ENCODE measurements around the gene MYO3B. TPM values are rescaled to one million over a fixed set of nuclear protein-coding genes. Genes with fewer than 3 reads are reported as not detected.
A peak's percentile ranks its signal among the peaks of the same experiment; 100 is the strongest.

Gene MYO3B
- total and polyA plus RNA-seq, 11 donors: 0.09 to 0.19 (median 0.10) TPM; not detected in 8

DNA sequence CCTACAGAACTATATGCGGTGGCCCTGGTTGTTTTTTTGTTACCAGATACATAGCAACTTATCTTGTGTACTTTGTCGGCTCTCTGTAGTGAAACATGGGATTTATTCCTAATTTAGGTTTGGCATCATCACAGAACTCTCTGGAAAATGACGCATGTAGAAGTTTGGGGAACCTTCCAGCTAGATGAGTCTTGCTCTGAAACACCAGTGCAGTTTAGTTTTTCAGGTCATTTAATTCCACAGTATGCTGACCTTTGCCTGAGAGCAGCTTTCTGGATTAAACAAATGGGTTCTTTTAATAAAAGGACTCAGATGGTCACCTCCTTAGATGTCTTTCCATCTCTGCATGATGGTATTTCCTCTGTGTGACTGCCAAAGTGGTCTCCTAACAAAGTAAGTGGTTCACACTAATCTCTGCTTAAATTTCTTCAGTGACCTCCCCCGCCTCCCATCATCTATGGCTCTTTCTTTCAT is 39.9 kb downstream of the MYO3B start:
- Histone ChIP-seq H3K4me3 (no peak overlapping the region), H3K27me3 (no peaks in the 10 kb centered on the region), H3K27ac (peak overlapping the region in 1 of 12 donors; percentile 45), H3K36me3 (no peaks in the 10 kb centered on the region), H3K4me1 (peaks cover 0 to 22% (median 0%) of the 10 kb centered on the region in 12 donors), H3K9me3 (no peaks in the 10 kb centered on the region)
- peak in 2 of 4 donors; percentile 45 to 60 for ATAC-seq
- WGBS, 4 donors: 84 to 88% (median 88%) methylated on average over 4 of the region's 4 CpGs
- TF ChIP-seq POLR2A (IDR thresholded peaks at IDR 0.05): no peak
- TF ChIP-seq, protein P1, sequence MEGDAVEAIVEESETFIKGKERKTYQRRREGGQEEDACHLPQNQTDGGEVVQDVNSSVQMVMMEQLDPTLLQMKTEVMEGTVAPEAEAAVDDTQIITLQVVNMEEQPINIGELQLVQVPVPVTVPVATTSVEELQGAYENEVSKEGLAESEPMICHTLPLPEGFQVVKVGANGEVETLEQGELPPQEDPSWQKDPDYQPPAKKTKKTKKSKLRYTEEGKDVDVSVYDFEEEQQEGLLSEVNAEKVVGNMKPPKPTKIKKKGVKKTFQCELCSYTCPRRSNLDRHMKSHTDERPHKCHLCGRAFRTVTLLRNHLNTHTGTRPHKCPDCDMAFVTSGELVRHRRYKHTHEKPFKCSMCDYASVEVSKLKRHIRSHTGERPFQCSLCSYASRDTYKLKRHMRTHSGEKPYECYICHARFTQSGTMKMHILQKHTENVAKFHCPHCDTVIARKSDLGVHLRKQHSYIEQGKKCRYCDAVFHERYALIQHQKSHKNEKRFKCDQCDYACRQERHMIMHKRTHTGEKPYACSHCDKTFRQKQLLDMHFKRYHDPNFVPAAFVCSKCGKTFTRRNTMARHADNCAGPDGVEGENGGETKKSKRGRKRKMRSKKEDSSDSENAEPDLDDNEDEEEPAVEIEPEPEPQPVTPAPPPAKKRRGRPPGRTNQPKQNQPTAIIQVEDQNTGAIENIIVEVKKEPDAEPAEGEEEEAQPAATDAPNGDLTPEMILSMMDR (IDR thresholded peaks at IDR 0.05): no peak
- intact Hi-C loops (cut with DNase I): no loop called here
- DNase-seq: no peak

DNA sequence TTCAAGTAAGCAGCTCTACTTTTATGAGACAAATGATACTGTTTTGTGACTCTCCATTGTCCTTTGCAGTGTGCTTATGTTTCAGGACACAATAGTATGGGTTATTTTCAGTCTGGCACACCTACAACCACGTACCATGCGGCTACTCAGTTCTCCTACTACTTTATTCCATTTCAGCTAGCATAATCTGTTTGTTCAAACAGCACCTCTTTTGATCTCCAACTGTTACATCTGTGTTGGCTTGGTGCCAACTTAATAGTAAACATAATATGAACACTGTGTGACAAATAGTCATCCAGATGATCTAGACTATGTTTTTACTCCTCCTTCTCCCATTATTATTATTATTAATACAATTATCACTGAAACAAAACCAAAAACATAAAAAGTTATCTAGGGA is 40.5 kb downstream of the MYO3B start:
- Histone ChIP-seq H3K9me3 (no peaks in the 10 kb centered on the region), H3K4me1 (peaks cover 0 to 19% (median 0%) of the 10 kb centered on the region in 12 donors), H3K36me3 (no peaks in the 10 kb centered on the region), H3K27ac (no peak overlapping the region), H3K27me3 (no peaks in the 10 kb centered on the region), H3K4me3 (no peak overlapping the region)
- ATAC-seq: no peak
- no peak for DNase-seq
- no peak for TF ChIP-seq POLR2A (IDR thresholded peaks at IDR 0.05)
- TF ChIP-seq, protein P1 (IDR thresholded peaks at IDR 0.05): no peak
- intact Hi-C loops (cut with DNase I): no loop called here
- 74 to 95% (median 86%) methylated on average over 2 of the region's 2 CpGs for WGBS, 4 donors

DNA sequence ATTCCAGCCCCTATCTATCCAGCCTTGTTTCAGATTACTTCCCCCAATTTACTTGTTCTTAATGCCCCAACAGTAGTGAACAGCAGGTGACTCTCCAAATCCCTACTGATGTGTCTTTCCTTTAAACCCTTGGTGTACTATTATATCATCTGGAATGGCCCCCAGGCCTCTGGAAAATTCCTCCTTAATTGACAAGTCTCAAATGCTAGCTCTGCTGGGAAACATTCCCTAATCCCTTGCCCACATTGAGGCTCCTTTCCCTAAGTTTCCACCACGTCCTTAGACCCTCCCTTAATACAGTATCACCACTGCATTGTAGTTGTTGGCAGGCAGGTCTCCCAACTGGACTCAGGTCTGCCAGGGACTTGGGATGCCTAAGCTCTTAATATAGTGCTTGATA is 41.0 kb downstream of the MYO3B start:
- Histone ChIP-seq H3K36me3 (no peaks in the 10 kb centered on the region), H3K27me3 (no peaks in the 10 kb centered on the region), H3K27ac (no peak overlapping the region), H3K4me3 (no peak overlapping the region), H3K4me1 (peaks cover 0 to 20% (median 0%) of the 10 kb centered on the region in 12 donors), H3K9me3 (no peaks in the 10 kb centered on the region)
- TF ChIP-seq, protein P1 (IDR thresholded peaks at IDR 0.05): no peak
- TF ChIP-seq POLR2A (IDR thresholded peaks at IDR 0.05): no peak
- WGBS, 4 donors: 71 to 80% (median 73%) methylated on average over 1 of the region's 1 CpG
- ATAC-seq: no peak
- no peak for DNase-seq
- intact Hi-C loops (cut with DNase I): no loop called here

DNA sequence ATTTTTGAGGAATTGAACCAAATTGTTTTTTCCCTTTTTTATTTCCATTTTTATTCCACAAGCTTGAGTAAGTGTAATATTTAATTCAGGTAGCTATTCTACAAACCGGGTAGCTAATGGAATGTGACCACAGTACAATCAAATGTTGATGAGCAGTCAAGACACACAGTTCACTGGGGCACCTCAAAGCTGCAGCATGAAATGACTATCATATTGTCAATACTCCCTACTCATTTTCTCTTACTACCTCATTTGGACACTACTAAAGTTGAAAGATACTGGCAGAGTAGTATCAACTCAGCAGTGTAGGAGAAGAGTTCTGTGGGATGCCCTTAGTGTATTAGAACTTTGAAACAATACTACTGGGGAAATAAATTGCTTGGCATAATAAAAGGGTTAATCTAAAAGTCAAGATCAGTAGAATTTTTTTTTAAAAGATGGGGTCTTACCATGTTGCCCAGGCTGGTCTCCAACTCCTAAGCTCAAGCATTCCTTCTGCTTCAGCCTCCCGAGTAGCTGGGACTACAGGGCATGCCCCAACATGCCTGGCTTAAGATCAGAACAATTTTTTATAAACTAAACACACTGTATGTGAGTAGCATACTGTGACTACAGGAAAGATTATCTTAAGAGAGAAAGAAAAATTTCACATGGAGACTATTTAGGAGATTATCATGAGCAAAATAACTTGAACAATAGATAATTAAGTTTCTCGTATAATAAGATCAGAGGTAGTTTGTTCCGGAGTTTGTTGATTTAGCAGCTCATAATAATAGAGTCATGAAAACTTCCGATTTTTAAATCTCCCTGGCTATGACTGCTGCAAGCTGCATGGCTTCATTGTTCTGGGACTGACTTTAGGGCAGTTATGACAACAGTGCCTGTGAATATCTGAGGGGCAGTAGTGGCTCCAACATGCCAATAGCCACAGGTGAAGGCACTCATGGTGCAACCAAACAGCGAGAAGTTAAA is 43.7 kb downstream of the MYO3B start:
- H3K4me3 ChIP-seq: no peak overlapping the region
- H3K36me3 ChIP-seq: no peaks in the 10 kb centered on the region
- TF ChIP-seq POLR2A (IDR thresholded peaks at IDR 0.05): no peak
- TF ChIP-seq, protein P1 (IDR thresholded peaks at IDR 0.05): no peak
- intact Hi-C loops (cut with DNase I): no loop called here
- DNase-seq (no peak), ATAC-seq (no peak)
- 47 to 57% (median 53%) methylated on average over 6 of the region's 6 CpGs for WGBS, 4 donors
- H3K9me3 ChIP-seq: no peaks in the 10 kb centered on the region
- no peak overlapping the region for H3K27ac ChIP-seq
- H3K27me3 ChIP-seq: no peaks in the 10 kb centered on the region
- H3K4me1 ChIP-seq: peaks cover 0 to 23% (median 0%) of the 10 kb centered on the region in 12 donors
